ENCODE data around the gene TMCC3.

GRCh38 chr12:94557746-94558295 is 92.5 kb downstream of the TMCC3 start:
- TF ChIP-seq, protein P1, sequence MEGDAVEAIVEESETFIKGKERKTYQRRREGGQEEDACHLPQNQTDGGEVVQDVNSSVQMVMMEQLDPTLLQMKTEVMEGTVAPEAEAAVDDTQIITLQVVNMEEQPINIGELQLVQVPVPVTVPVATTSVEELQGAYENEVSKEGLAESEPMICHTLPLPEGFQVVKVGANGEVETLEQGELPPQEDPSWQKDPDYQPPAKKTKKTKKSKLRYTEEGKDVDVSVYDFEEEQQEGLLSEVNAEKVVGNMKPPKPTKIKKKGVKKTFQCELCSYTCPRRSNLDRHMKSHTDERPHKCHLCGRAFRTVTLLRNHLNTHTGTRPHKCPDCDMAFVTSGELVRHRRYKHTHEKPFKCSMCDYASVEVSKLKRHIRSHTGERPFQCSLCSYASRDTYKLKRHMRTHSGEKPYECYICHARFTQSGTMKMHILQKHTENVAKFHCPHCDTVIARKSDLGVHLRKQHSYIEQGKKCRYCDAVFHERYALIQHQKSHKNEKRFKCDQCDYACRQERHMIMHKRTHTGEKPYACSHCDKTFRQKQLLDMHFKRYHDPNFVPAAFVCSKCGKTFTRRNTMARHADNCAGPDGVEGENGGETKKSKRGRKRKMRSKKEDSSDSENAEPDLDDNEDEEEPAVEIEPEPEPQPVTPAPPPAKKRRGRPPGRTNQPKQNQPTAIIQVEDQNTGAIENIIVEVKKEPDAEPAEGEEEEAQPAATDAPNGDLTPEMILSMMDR (conservative IDR thresholded peaks at IDR 0.05 in 1 of 2, IDR thresholded peaks at IDR 0.05 in 1 of 2; ENCODE audit: extremely low read depth in 1 of 2, insufficient read depth in 1 of 2, low read depth in 1 of 2, low read length in 2 of 2): no peak
- TF ChIP-seq EZH2 (IDR thresholded peaks at IDR 0.05; ENCODE audit: borderline replicate concordance, low read length): no peak

All from mammary epithelial cell (primary cell).